Mononuclear cell (primary cell): ENCODE results near the gene PLBD2. TPM values are rescaled to one million over a fixed set of nuclear protein-coding genes. Genes with fewer than 3 reads are reported as not detected.

Source experiments
- total RNA-seq: library from RNA; depleted of rRNA; stranded (reverse); fragments of >200 nt; gene quantifications from one replicate; pipeline ENCODE4 v1.2.3, GENCODE V29; 2012

Gene PLBD2
- total RNA-seq, 1 donor = 15.3 TPM

Other genes starting within 250 kb of the PLBD2 start
- 0.10 TPM for gene RASAL1, start 222.8 kb upstream of the PLBD2 start, total RNA-seq
- gene CFAP73, start 208.9 kb upstream of the PLBD2 start, total RNA-seq = not detected
- gene DDX54, start 173.1 kb upstream of the PLBD2 start, total RNA-seq = 31.7 TPM
- gene RITA1, start 172.9 kb upstream of the PLBD2 start, total RNA-seq = 3.3 TPM
- gene TPCN1, start 137.1 kb upstream of the PLBD2 start, total RNA-seq = 15.4 TPM
- 51.2 TPM for gene SLC8B1, start 23.5 kb upstream of the PLBD2 start, total RNA-seq
- gene SDS, start 45.3 kb downstream of the PLBD2 start, total RNA-seq = 0.52 TPM
- gene SDSL, start 63.8 kb downstream of the PLBD2 start, total RNA-seq = 2.6 TPM
- not detected for gene LHX5, start 113.3 kb downstream of the PLBD2 start, total RNA-seq